PC-3 (cell line): Measurements from ENCODE around the gene NUCB1. TPM values are rescaled to one million over a fixed set of nuclear protein-coding genes. Genes with fewer than 3 reads are reported as not detected.

Source experiments
- ATAC-seq: fragments of 200-7000 bp; cut with Tn5 transposase; 2 replicates; pipeline ENCODE4 v1.9.1; 2020; ENCODE audit warnings: mild to moderate bottlenecking, moderate library complexity
- BruUV-seq: library from RNA; stranded (reverse); fragments of 400-500 nt; replicated peaks from 2 replicates; lab custom pipeline; 2021; lab: Mats Ljungman, UMichigan
- CTCF ChIA-PET: fragments of 300-600 bp; sonication (Branson Sonifier 250); formaldehyde crosslinking; loops from one replicate; lab custom pipeline; 2022; ENCODE audit warnings: antibody characterized with exemption; lab: Charles Lee
- POLR2A ChIA-PET: fragments of 300-600 bp; sonication (Branson Sonifier 250); formaldehyde crosslinking; loops from one replicate; lab custom pipeline; 2022; ENCODE audit warnings: antibody characterized with exemption; ENCODE audit not compliant: unreplicated experiment; lab: Charles Lee
- DNase-seq: peaks from one replicate; pipeline ENCODE4 v3.0.0-alpha.2; 2015
- H2AFZ ChIP-seq: fragments of 300-600 bp; sonication (generic); 2 replicates; pipeline ENCODE4 v1.6.0; 2016; ENCODE audit warnings: antibody characterized with exemption, low read length
- H3F3A ChIP-seq: fragments of 300-600 bp; sonication (generic); one replicate; pipeline ENCODE4 v1.6.0; 2017; ENCODE audit warnings: antibody characterized with exemption, low read length, control low read depth, mild to moderate bottlenecking; ENCODE audit not compliant: unreplicated experiment
- H3K27ac ChIP-seq: fragments of 300-600 bp; sonication (generic); 2 replicates; pipeline ENCODE4 v1.5.1; 2016; ENCODE audit warnings: mild to moderate bottlenecking, low read length
- H3K27me3 ChIP-seq: fragments of 300-600 bp; sonication (generic); 2 replicates; pipeline ENCODE4 v1.6.1; 2016; ENCODE audit warnings: low read length, mixed read lengths
- H3K36me3 ChIP-seq: fragments of 300-600 bp; sonication (generic); 2 replicates; pipeline ENCODE4 v1.6.1; 2016; ENCODE audit warnings: low read depth, mixed run types, low read length, mixed read lengths
- H3K4me1 ChIP-seq: fragments of 300-600 bp; sonication (generic); 2 replicates; pipeline ENCODE4 v1.5.1; 2016; ENCODE audit warnings: low read length; ENCODE audit not compliant: insufficient read depth
- H3K4me2 ChIP-seq: fragments of 300-600 bp; sonication (generic); 2 replicates; pipeline ENCODE4 v1.6.0; 2016; ENCODE audit warnings: low read length
- H3K4me3 ChIP-seq: fragments of 300-600 bp; sonication (generic); 2 replicates; pipeline ENCODE4 v1.5.1; 2016; ENCODE audit warnings: mild to moderate bottlenecking, low read length, mixed read lengths
- H3K79me2 ChIP-seq: fragments of 300-600 bp; sonication (generic); 2 replicates; pipeline ENCODE4 v1.6.1; 2017; ENCODE audit warnings: low read length, mixed read lengths
- H3K9ac ChIP-seq: fragments of 300-600 bp; sonication (generic); 2 replicates; pipeline ENCODE4 v1.6.0; 2016; ENCODE audit warnings: mild to moderate bottlenecking, low read length
- H3K9me2 ChIP-seq: fragments of 300-600 bp; sonication (generic); replicated peaks from 2 replicates; pipeline ENCODE4 v1.6.1; 2016; ENCODE audit warnings: mixed run types, low read length, mixed read lengths
- H3K9me3 ChIP-seq: fragments of 300-600 bp; sonication (generic); 2 replicates; pipeline ENCODE4 v1.6.1; 2016; ENCODE audit warnings: low read length, mixed read lengths
- H4K20me1 ChIP-seq: fragments of 300-600 bp; sonication (generic); 2 replicates; pipeline ENCODE4 v1.6.1; 2016; ENCODE audit warnings: low read length, mixed read lengths
- CTCF ChIP-seq: fragments of 300-600 bp; sonication (generic); conservative IDR thresholded peaks from 2 replicates; pipeline ENCODE4 v1.5.1; 2017; ENCODE audit warnings: antibody characterized with exemption, low read depth, mild to moderate bottlenecking, low read length
- EZH2 ChIP-seq: fragments of 300-600 bp; sonication (generic); IDR thresholded peaks from one replicate; pipeline ENCODE4 v1.6.1; 2017; ENCODE audit warnings: antibody characterized with exemption, mild to moderate bottlenecking, low read length; ENCODE audit not compliant: unreplicated experiment
- EZH2phosphoT487 ChIP-seq: fragments of 300-600 bp; sonication (generic); IDR thresholded peaks from 2 replicates; pipeline ENCODE4 v1.6.1; 2018; ENCODE audit warnings: mild to moderate bottlenecking, antibody characterized with exemption, low read length, borderline replicate concordance
- intact Hi-C: fragments of 100-400 bp; cut with micrococcal nuclease; formaldehyde crosslinking; loops from 2 replicates; pipeline ENCODE4 v1.9.0; 2023
- total RNA-seq: library from RNA; depleted of rRNA; stranded (reverse); fragments of >200 nt; gene quantifications from 2 replicates; pipeline ENCODE4 v1.2.3, GENCODE V29; 2014

NUCB1 gene
- total RNA-seq, 1 experiment from 2014 or later = 137 TPM

- H3K36me3 ChIP-seq = no peaks in the 10 kb centered on the region
- H3K27me3 ChIP-seq = no peaks in the 10 kb centered on the region
- H3K27ac ChIP-seq = no peak overlapping the region
- no peaks in the 10 kb centered on the region for H3F3A ChIP-seq
- H2AFZ ChIP-seq = no peak overlapping the region
- no peak overlapping the region for H3K4me3 ChIP-seq
- no TSS peak for BruUV-seq
- no peaks in the 10 kb centered on the region for H3K4me1 ChIP-seq
- no peaks in the 10 kb centered on the region for H3K79me2 ChIP-seq
- no peak overlapping the region for H3K4me2 ChIP-seq
- ChIA-PET CTCF (no interaction called here), POLR2A (no interaction called here)
- ATAC-seq (no peak), DNase-seq (no peak)
- intact Hi-C loops = no loop called here
- TF ChIP-seq CTCF (no peak), EZH2phosphoT487 (no peak), EZH2 (no peak)
- H3K9me3 ChIP-seq = no peaks in the 10 kb centered on the region
- H3K9me2 ChIP-seq = no peaks in the 10 kb centered on the region
- H3K9ac ChIP-seq = no peak overlapping the region
- no peaks in the 10 kb centered on the region for H4K20me1 ChIP-seq
These were observed 46.6 kb upstream of the NUCB1 start for GRCh38 chr19:48853483-48853882.

- H3K4me3 ChIP-seq = no peak overlapping the region
- BruUV-seq = no TSS peak
- H2AFZ ChIP-seq = no peak overlapping the region
- H3K27me3 ChIP-seq = no peaks in the 10 kb centered on the region
- no peaks in the 10 kb centered on the region for H4K20me1 ChIP-seq
- no peaks in the 10 kb centered on the region for H3K79me2 ChIP-seq
- no peak for ATAC-seq
- no peak for TF ChIP-seq EZH2phosphoT487
- no peak for TF ChIP-seq EZH2
- no peak for TF ChIP-seq CTCF
- no peaks in the 10 kb centered on the region for H3K9me2 ChIP-seq
- no peak overlapping the region for H3K9ac ChIP-seq
- no peak for DNase-seq
- H3F3A ChIP-seq = no peaks in the 10 kb centered on the region
- ChIA-PET CTCF (no interaction called here), POLR2A (no interaction called here)
- no peak overlapping the region for H3K4me2 ChIP-seq
- no peaks in the 10 kb centered on the region for H3K36me3 ChIP-seq
- H3K27ac ChIP-seq = no peak overlapping the region
- H3K9me3 ChIP-seq = no peaks in the 10 kb centered on the region
- intact Hi-C loops = no loop called here
- H3K4me1 ChIP-seq = no peaks in the 10 kb centered on the region
These were observed 46.0 kb upstream of the NUCB1 start for GRCh38 chr19:48854103-48854502.

GRCh38 chr19:48856921-48857320 lies 43.2 kb upstream of the NUCB1 start:
- Histone ChIP-seq H3F3A (no peaks in the 10 kb centered on the region), H4K20me1 (no peaks in the 10 kb centered on the region), H2AFZ (no peak overlapping the region), H3K9me2 (no peaks in the 10 kb centered on the region), H3K4me1 (peaks cover 3% of the 10 kb centered on the region), H3K9me3 (no peaks in the 10 kb centered on the region), H3K27me3 (no peaks in the 10 kb centered on the region), H3K4me2 (no peak overlapping the region), H3K4me3 (no peak overlapping the region), H3K9ac (no peak overlapping the region), H3K27ac (no peak overlapping the region), H3K79me2 (no peaks in the 10 kb centered on the region), H3K36me3 (no peaks in the 10 kb centered on the region)
- CTCF ChIA-PET = no interaction called here
- POLR2A ChIA-PET = no interaction called here
- TF ChIP-seq EZH2phosphoT487 = no peak
- ATAC-seq (peak; percentile 37), DNase-seq (peak; percentile 41)
- intact Hi-C loops = no loop called here
- BruUV-seq = no TSS peak
